Effector CD4-positive, alpha-beta T cell (primary cell): ENCODE results near the gene MMP1. TPM values are rescaled to one million over a fixed set of nuclear protein-coding genes. Genes with fewer than 3 reads are reported as not detected.

Source experiments
- DNase-seq: peaks from one replicate; pipeline ENCODE4 v3.0.0-alpha.2; 2020
- total RNA-seq: gene quantifications from one replicate; lab custom pipeline; 2026; lab: John Stamatoyannopoulos, UW

Gene MMP1
- total RNA-seq: not detected

GRCh38 chr11:102798012-102798746 is at the start of gene MMP1:
Gene MMP1 (minus strand): TSS chr11:102798160. CDS start chr11:102798092, 68 bp downstream.
- no peak for DNase-seq

- no peak for DNase-seq
Observed at GRCh38 chr11:102846292-102846691, 48.3 kb upstream of the MMP1 start.

GRCh38 chr11:102843489-102843888 is 45.5 kb upstream of the MMP1 start, which contains the start of gene MMP3:
Gene MMP3 (minus strand): TSS chr11:102843609. CDS start chr11:102843546, 63 bp downstream.
- no peak for DNase-seq

GRCh38 chr11:102842930-102843329 is 45.0 kb upstream of the MMP1 start:
- no peak for DNase-seq

DNA sequence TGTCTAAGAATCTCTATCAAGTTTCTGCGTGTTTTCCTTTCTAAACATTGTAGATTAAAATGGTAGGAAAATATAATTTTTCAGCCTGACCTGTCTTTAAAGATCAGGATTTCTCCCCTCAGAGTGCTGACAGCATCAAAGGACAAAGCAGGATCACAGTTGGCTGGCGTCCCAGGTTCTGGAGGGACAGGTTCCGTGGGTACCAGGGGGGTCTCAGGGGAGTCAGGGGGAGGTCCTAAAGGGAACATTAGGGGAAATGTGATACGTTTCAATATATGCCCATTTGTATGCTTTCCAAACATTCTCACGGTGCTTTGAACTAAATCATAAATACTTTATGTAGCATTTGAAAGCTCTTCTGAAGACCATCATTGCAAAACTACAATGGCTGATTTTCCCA is 42.1 kb upstream of the MMP1 start:
- no peak for DNase-seq

- DNase-seq: no peak
Observed at GRCh38 chr11:102837646-102838045, 39.7 kb upstream of the MMP1 start.

GRCh38 chr11:102837156-102837555 is 39.2 kb upstream of the MMP1 start:
- DNase-seq: no peak

DNA sequence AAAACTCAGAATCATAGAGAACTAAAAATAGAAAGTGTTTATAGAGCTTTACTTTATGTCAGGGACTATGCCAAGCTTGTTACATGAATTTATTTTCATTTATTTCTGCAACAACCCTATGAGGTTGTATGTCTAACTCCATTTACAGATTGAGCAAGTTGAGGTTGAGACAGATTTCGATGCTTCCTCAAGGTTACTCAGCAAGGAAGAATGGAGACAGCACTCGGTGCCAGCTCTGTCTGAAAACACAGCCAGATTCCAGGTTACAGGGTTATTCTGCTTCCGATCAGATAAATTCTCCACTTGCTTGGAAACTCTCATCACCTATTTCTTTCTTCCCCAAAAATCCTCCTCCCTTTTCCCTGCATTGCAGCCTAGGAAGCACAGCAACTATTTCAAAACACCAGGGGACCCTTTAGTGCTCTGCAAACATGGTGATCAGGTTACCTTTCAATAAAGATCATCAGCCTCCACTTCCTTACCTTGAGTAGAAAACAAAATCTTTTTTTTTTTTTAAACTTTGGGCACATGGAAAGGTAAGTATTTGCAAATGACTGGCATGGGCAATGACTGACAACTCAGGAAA is 38.4 kb upstream of the MMP1 start:
- DNase-seq: no peak

DNA sequence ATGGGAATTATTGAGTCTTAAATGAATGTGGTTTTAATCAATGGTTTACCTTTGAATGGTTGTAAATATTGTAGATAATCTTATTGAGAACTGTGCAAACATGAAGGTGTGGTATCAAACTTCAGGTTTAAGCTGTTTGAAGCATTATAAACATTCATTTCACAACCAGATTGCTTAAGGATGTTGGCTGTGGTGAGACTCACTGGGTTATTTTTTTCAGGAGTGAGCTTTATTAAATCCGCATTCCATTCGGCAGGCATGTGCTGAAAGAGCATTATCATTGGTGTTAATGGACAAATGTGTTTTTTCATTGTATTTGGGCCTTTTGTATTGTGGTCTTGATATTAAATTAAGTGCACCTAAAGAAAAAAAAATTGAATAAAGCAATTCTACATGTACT is 35.8 kb upstream of the MMP1 start:
- DNase-seq: no peak

- DNase-seq: no peak
Observed at GRCh38 chr11:102832612-102833011, 34.7 kb upstream of the MMP1 start.

- DNase-seq: no peak
Observed at GRCh38 chr11:102831489-102832440, 33.8 kb upstream of the MMP1 start.

- DNase-seq: no peak
Observed at GRCh38 chr11:102831128-102831488, 33.1 kb upstream of the MMP1 start.

- no peak for DNase-seq
Observed at GRCh38 chr11:102830001-102830727, 32.2 kb upstream of the MMP1 start.

GRCh38 chr11:102829316-102830000 is 31.5 kb upstream of the MMP1 start:
- DNase-seq: no peak

- no peak for DNase-seq
Observed at GRCh38 chr11:102824556-102824955, 26.6 kb upstream of the MMP1 start.

DNA sequence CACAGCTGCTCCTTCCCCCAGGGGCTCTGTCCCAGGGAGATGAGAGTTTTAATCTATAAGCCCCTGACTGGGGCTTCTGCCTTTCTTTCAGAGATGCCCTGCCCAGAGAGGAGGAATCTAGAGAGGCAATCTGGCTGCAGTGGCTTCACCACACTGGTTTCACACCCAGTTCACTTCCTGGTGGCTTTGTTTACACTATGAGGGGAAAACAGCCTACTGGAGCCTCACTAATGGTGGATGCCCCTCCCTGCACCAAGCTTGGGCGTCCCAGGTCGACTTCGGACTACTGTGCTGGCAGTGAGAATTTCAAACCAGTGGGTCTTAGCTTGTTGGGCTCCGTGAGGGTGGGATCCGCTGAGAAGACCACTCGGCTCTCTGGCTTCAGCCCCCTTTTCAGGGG is 21.5 kb upstream of the MMP1 start:
- DNase-seq: no peak

DNA sequence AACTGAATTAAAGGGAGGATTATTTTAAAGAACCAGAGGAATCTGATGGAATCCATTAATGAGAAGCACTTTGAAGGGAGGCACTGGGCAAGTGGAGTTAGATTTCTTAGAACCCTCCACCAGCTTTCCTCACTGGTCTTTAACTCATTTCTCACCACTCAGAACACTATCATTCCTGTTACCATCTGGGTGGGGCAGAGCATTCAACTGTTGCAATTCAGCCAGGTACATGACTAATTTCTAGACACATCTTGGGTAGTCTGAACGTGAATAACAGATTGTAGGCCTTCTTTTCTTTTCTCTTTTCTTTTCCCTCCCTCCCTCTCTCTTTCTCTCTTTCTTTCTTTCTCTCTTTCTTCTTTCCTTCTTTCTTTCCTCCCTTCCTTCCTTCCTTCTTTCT is 15.5 kb upstream of the MMP1 start:
- DNase-seq: no peak

DNA sequence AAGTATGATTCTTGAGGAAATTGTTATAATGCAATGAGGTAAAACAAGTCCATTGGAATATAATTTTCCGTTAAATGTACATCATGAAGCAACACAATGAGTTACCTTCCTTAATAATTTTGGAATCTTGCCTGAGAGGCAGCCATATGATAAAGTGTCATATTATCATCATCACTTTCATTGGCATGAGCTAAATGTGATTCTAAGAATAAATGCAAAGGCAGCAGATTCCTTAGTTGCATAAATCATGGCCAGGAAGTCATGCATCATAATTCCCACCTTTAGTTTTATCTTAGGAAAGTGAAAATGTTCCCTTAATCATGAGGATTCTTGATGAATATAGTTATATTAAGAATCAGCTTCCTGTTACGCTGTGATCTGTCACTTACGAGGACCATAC is 14.2 kb upstream of the MMP1 start:
- no peak for DNase-seq

- DNase-seq: no peak
Observed at GRCh38 chr11:102810950-102811660, 13.1 kb upstream of the MMP1 start.

GRCh38 chr11:102809971-102810370 is 12.0 kb upstream of the MMP1 start:
- DNase-seq: no peak

DNA sequence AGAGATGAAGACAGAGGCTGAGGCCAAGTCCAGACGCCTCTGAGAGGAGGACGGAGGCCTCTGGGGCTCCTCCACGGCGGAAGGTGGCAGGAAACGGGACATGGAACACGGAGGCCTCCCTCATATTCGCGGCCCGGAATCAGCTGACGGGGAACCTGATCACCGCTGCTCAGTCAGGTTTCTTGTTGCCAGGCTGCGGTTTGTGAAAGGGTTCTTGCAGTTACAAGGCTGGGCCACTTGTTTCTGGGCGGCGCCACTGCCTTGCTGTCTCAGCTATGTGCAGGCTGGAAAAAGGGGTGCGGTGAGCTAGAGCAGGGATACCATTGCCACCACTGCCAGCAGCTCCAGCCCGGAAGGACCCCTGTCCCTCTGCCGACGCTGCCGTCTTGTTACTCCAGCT is 10.0 kb upstream of the MMP1 start:
- no peak for DNase-seq

- no peak for DNase-seq
Observed at GRCh38 chr11:102806296-102806695, 8.3 kb upstream of the MMP1 start.
